HCT116 (cell line): ENCODE measurements around the gene DYNC2LI1. TPM values are rescaled to one million over a fixed set of nuclear protein-coding genes. Genes with fewer than 3 reads are reported as not detected.

Source experiments
- ATAC-seq: fragments of 200-7000 bp; cut with Tn5 transposase; 2 replicates; pipeline ENCODE4 v1.9.1; 2020; ENCODE audit warnings: mild to moderate bottlenecking, moderate library complexity
- BruUV-seq: library from RNA; stranded (reverse); fragments of 400-500 nt; replicated peaks from 2 replicates; lab custom pipeline; 2021; lab: Mats Ljungman, UMichigan
- CTCF ChIA-PET: fragments of 300-600 bp; sonication (Branson Sonifier 250); formaldehyde crosslinking; loops from one replicate; lab custom pipeline; 2021; ENCODE audit warnings: antibody characterized with exemption; lab: Charles Lee
- POLR2A ChIA-PET: fragments of 300-600, 350-600 bp; sonication (Branson Sonifier 250); formaldehyde crosslinking; loops from one replicate; lab custom pipeline; 2021; ENCODE audit warnings: antibody characterized with exemption; lab: Charles Lee
- RAD21 ChIA-PET, 2 experiments: fragments of 300-600 bp; sonication (Branson Sonifier 250); formaldehyde crosslinking; loops; one replicate each; lab custom pipeline; 2023; ENCODE audit warnings: low total read pairs in 2 of 2; ENCODE audit not compliant: uncharacterized antibody in 2 of 2, unreplicated experiment in 2 of 2, low non-redundant PET in 1 of 2; lab: Charles Lee
- DNase-seq: peaks from one replicate; pipeline ENCODE4 v3.0.0-alpha.2; 2010; ENCODE audit warnings: low read depth, low spot score
- H2AFZ ChIP-seq: fragments of 200-600 bp; shearing (Covaris generic), sonication (generic); 2 replicates; pipeline ENCODE4 v1.6.1; 2017; ENCODE audit warnings: low read depth, mixed run types, mixed read lengths, antibody characterized with exemption, low read length; ENCODE audit not compliant: poor library complexity, severe bottlenecking
- H3K27ac ChIP-seq: 2 replicates; pipeline ENCODE4 v1.5.1; 2012; ENCODE audit warnings: low read depth, low read length
- H3K27me3 ChIP-seq: fragments of 200-600 bp; sonication (generic); 2 replicates; pipeline ENCODE4 v1.6.1; 2016; ENCODE audit warnings: mixed run types, low read length, mixed read lengths; ENCODE audit not compliant: insufficient read depth
- H3K36me3 ChIP-seq, 2 experiments: fragments of 200-500 bp in 1 of 2; fragments of 200-600 bp in 1 of 2; sonication (Bioruptor generic) in 1 of 2; sonication (generic) in 1 of 2; 2 replicates each; pipeline versions ENCODE4 v1.5.1 to v1.6.1; 2014 to 2016; ENCODE audit warnings: low read length in 2 of 2, inconsistent platforms in 1 of 2, mixed read lengths in 1 of 2, mixed run types in 1 of 2; ENCODE audit not compliant: insufficient read depth in 2 of 2, control insufficient read depth in 1 of 2
- H3K4me1 ChIP-seq, 2 experiments: fragments of 200-600 bp in 1 of 2; sonication (generic) in 1 of 2; 2 replicates each; pipeline versions ENCODE4 v1.5.1 to v1.6.1; 2012 to 2017; ENCODE audit warnings: low read length in 2 of 2, inconsistent platforms in 1 of 2, mild to moderate bottlenecking in 1 of 2, mixed read lengths in 1 of 2, mixed run types in 1 of 2, moderate library complexity in 1 of 2; ENCODE audit not compliant: insufficient read depth in 2 of 2, control insufficient read depth in 1 of 2
- H3K4me2 ChIP-seq: fragments of 200-600 bp; sonication (generic); 2 replicates; pipeline ENCODE4 v1.6.1; 2017; ENCODE audit warnings: mixed run types, low read length, mixed read lengths
- H3K4me3 ChIP-seq, 2 experiments: fragments of 200-600 bp in 1 of 2; sonication (generic) in 1 of 2; replicated peaks in 1 of 2; 2 replicates each; pipeline ENCODE4 v1.5.1; 2011 to 2016; ENCODE audit warnings: low read length in 2 of 2, control low read depth in 1 of 2, low read depth in 1 of 2, mild to moderate bottlenecking in 1 of 2, mixed read lengths in 1 of 2, mixed run types in 1 of 2
- H3K79me2 ChIP-seq: fragments of 200-600 bp; sonication (generic); 2 replicates; pipeline ENCODE4 v1.6.1; 2017; ENCODE audit warnings: mild to moderate bottlenecking, mixed run types, low read length, moderate library complexity, mixed read lengths; ENCODE audit not compliant: insufficient read depth
- H3K9ac ChIP-seq: fragments of 200-600 bp; sonication (generic); 2 replicates; pipeline ENCODE4 v1.6.1; 2016; ENCODE audit warnings: low read length, mixed read lengths
- H3K9me2 ChIP-seq: fragments of 200-600 bp; sonication (generic), shearing (Covaris generic); 2 replicates; pipeline ENCODE4 v1.6.1; 2017; ENCODE audit warnings: mixed run types, mild to moderate bottlenecking, moderate library complexity; ENCODE audit not compliant: insufficient read depth
- H3K9me3 ChIP-seq, 2 experiments: fragments of 200-500 bp in 1 of 2; fragments of 200-600 bp in 1 of 2; sonication (Bioruptor generic) in 1 of 2; sonication (generic) in 1 of 2; 2 replicates each; pipeline ENCODE4 v1.6.1; 2014 to 2017; ENCODE audit warnings: low read length in 2 of 2, mixed read lengths in 2 of 2, inconsistent platforms in 1 of 2, low read depth in 1 of 2, mild to moderate bottlenecking in 1 of 2, mixed run types in 1 of 2, moderate library complexity in 1 of 2; ENCODE audit not compliant: control insufficient read depth in 1 of 2, insufficient read depth in 1 of 2
- H4K20me1 ChIP-seq: fragments of 200-600 bp; sonication (generic), shearing (Covaris generic); 2 replicates; pipeline ENCODE4 v1.6.1; 2017; ENCODE audit warnings: mixed run types, mild to moderate bottlenecking, moderate library complexity; ENCODE audit not compliant: insufficient read depth
- ATF3 ChIP-seq: IDR thresholded peaks from 2 replicates; pipeline ENCODE4 v1.6.1; 2012
- CEBPB ChIP-seq: IDR thresholded peaks from 2 replicates; pipeline ENCODE4 v1.6.1; 2012; ENCODE audit warnings: low read depth
- JUND ChIP-seq: IDR thresholded peaks from 2 replicates; pipeline ENCODE4 v1.6.1; 2012
- MAX ChIP-seq: IDR thresholded peaks from 2 replicates; pipeline ENCODE4 v1.6.1; 2012
- SP1 ChIP-seq: IDR thresholded peaks from 2 replicates; pipeline ENCODE4 v1.6.1; 2012; ENCODE audit warnings: low read depth
- SRF ChIP-seq: IDR thresholded peaks from 2 replicates; pipeline ENCODE4 v1.6.1; 2012; ENCODE audit warnings: low read depth
- TCF7L2 ChIP-seq: IDR thresholded peaks from 2 replicates; pipeline ENCODE4 v1.7.0; 2011; ENCODE audit warnings: borderline replicate concordance, inconsistent platforms; ENCODE audit not compliant: insufficient read depth, insufficient read length; ENCODE audit errors: extremely low read depth
- YY1 ChIP-seq: IDR thresholded peaks from 2 replicates; pipeline ENCODE4 v1.6.1; 2011; ENCODE audit warnings: low read length, low read depth, moderate library complexity, mild to moderate bottlenecking; ENCODE audit not compliant: insufficient replicate concordance; ENCODE audit errors: extremely low read depth
- ZNF274 ChIP-seq: fragments of 200-500 bp; sonication (Bioruptor generic); IDR thresholded peaks from 2 replicates; pipeline ENCODE4 v1.6.1; 2014; ENCODE audit warnings: mild to moderate bottlenecking, low read depth, low read length, inconsistent platforms
- intact Hi-C: fragments of 100-400 bp; cut with micrococcal nuclease; formaldehyde crosslinking; loops from 2 replicates; pipeline ENCODE4 v1.10.0; 2022
- total RNA-seq: library from RNA; stranded (reverse); gene quantifications from one replicate; pipeline ENCODE4 v1.2.1, GENCODE V29; 2021; ENCODE audit not compliant: unreplicated experiment
- TF ChIP-seq, protein P1 (sequence below), 3 experiments: fragments of 200-600 bp in 1 of 3; sonication (generic) in 1 of 3; IDR thresholded peaks in 2 of 3; conservative IDR thresholded peaks in 1 of 3; 2 replicates each; pipeline ENCODE4 v1.5.1; 2012 to 2017; ENCODE audit warnings: low read depth in 2 of 3, low read length in 2 of 3, antibody characterized with exemption in 1 of 3, borderline replicate concordance in 1 of 3, control low read depth in 1 of 3, mild to moderate bottlenecking in 1 of 3, mixed read lengths in 1 of 3, mixed run types in 1 of 3, moderate library complexity in 1 of 3; ENCODE audit not compliant: insufficient read depth in 1 of 3

DYNC2LI1 gene
- total RNA-seq, 1 experiment from 2014 or later: 16.7 TPM

DNA sequence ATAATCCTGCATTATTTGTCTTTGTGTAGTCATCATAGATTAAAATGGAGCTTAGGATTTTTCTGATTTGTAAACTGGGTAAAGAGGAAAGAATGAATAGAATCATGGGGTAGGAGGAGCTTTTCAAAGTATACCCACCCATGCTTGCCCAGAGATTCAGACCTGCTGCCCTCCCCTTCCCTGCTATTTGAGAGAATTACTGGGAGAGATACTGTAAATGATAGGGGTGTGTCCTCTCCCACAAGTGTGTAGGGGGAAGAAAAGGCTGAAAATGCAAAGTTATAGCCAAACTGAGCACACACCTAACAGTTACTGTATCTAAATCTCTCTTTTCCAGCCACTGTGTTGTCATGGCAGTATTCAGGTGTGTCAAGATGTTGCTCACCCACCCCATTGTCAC, 21.5 kb upstream of the DYNC2LI1 start:
- Histone ChIP-seq H3K27ac (no peak overlapping the region), H3K79me2 (no peaks in the 10 kb centered on the region), H3K4me3 (no peak overlapping the region), H3K9me3 (no peaks in the 10 kb centered on the region), H4K20me1 (no peaks in the 10 kb centered on the region), H2AFZ (no peak overlapping the region), H3K9ac (no peak overlapping the region), H3K27me3 (no peaks in the 10 kb centered on the region), H3K4me2 (no peak overlapping the region), H3K4me1 (no peaks in the 10 kb centered on the region), H3K36me3 (no peaks in the 10 kb centered on the region), H3K9me2 (no peaks in the 10 kb centered on the region)
- intact Hi-C loops: no loop called here
- ChIA-PET CTCF (no interaction called here), RAD21 (no interaction called here), POLR2A (no interaction called here)
- DNase-seq: no peak
- BruUV-seq: no TSS peak
- ATAC-seq: no peak
- TF ChIP-seq ZNF274 (no peak), SRF (no peak), MAX (no peak), TCF7L2 (no peak), JUND (no peak), ATF3 (no peak), YY1 (no peak), CEBPB (no peak), SP1 (no peak)
- TF ChIP-seq, protein P1, sequence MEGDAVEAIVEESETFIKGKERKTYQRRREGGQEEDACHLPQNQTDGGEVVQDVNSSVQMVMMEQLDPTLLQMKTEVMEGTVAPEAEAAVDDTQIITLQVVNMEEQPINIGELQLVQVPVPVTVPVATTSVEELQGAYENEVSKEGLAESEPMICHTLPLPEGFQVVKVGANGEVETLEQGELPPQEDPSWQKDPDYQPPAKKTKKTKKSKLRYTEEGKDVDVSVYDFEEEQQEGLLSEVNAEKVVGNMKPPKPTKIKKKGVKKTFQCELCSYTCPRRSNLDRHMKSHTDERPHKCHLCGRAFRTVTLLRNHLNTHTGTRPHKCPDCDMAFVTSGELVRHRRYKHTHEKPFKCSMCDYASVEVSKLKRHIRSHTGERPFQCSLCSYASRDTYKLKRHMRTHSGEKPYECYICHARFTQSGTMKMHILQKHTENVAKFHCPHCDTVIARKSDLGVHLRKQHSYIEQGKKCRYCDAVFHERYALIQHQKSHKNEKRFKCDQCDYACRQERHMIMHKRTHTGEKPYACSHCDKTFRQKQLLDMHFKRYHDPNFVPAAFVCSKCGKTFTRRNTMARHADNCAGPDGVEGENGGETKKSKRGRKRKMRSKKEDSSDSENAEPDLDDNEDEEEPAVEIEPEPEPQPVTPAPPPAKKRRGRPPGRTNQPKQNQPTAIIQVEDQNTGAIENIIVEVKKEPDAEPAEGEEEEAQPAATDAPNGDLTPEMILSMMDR (IDR thresholded peaks at IDR 0.05 in 2 of 3, conservative IDR thresholded peaks at IDR 0.05 in 1 of 3; ENCODE audit: borderline replicate concordance in 1 of 3, insufficient read depth in 1 of 3, low read depth in 2 of 3, low read length in 2 of 3): no peak
